Epithelial cell of proximal tubule (primary cell): ENCODE results near the gene PLA2G5. TPM values are rescaled to one million over a fixed set of nuclear protein-coding genes. Genes with fewer than 3 reads are reported as not detected.

Experiments used
- DNase-seq: peaks from one replicate; pipeline ENCODE4 v3.0.0-alpha.2; 2011; ENCODE audit warnings: low read depth
- H3K4me3 ChIP-seq: 2 replicates; pipeline ENCODE4 v1.5.1; 2011; ENCODE audit warnings: low read depth, mild to moderate bottlenecking, low read length
- CTCF ChIP-seq: conservative IDR thresholded peaks from 2 replicates; pipeline ENCODE4 v1.5.1; 2012; ENCODE audit warnings: low read depth, mild to moderate bottlenecking, low read length
- total RNA-seq: library from RNA; depleted of rRNA; stranded (reverse); fragments of >200 nt; gene quantifications from 2 replicates; pipeline ENCODE4 v1.2.3, GENCODE V29; 2015

Gene PLA2G5
- total RNA-seq, 1 donor from 2014 or later: not detected

GRCh38 chr1:20063861-20064292 lies 6.1 kb upstream of the PLA2G5 start:
- TF ChIP-seq CTCF: no peak
- peak; percentile 35 for DNase-seq
- H3K4me3 ChIP-seq: no peak overlapping the region

- no peak for DNase-seq
- no peak for TF ChIP-seq CTCF
- H3K4me3 ChIP-seq: no peak overlapping the region
Measured at GRCh38 chr1:20068722-20069121, 1.3 kb upstream of the PLA2G5 start.

- DNase-seq: no peak
- no peak for TF ChIP-seq CTCF
- no peak overlapping the region for H3K4me3 ChIP-seq
Measured at GRCh38 chr1:20070357-20070756, 363 bp downstream of the PLA2G5 start.

- no peak overlapping the region for H3K4me3 ChIP-seq
- no peak for DNase-seq
- TF ChIP-seq CTCF: no peak
Measured at GRCh38 chr1:20071416-20071815, 1.4 kb downstream of the PLA2G5 start.

- no peak for TF ChIP-seq CTCF
- DNase-seq: no peak
- H3K4me3 ChIP-seq: no peak overlapping the region
Measured at GRCh38 chr1:20072771-20073170, 2.8 kb downstream of the PLA2G5 start.

- no peak overlapping the region for H3K4me3 ChIP-seq
- no peak for TF ChIP-seq CTCF
- no peak for DNase-seq
Measured at GRCh38 chr1:20073256-20073655, 3.3 kb downstream of the PLA2G5 start.

- no peak for DNase-seq
- no peak for TF ChIP-seq CTCF
- H3K4me3 ChIP-seq: no peak overlapping the region
Measured at GRCh38 chr1:20074055-20074724, 4.2 kb downstream of the PLA2G5 start.
